PC-3 (cell line): ENCODE results near the gene CEACAM4. TPM values are rescaled to one million over a fixed set of nuclear protein-coding genes. Genes with fewer than 3 reads are reported as not detected.
"Not testable (repeated sequence)": the region's sequence is repeated elsewhere in the genome, so short reads cannot be mapped to it uniquely, and the experiment has no call there.

Source experiments
- ATAC-seq: fragments of 200-7000 bp; cut with Tn5 transposase; 2 replicates; pipeline ENCODE4 v1.9.1; 2020; ENCODE audit warnings: mild to moderate bottlenecking, moderate library complexity
- BruUV-seq: library from RNA; stranded (reverse); fragments of 400-500 nt; replicated peaks from 2 replicates; lab custom pipeline; 2021; lab: Mats Ljungman, UMichigan
- CTCF ChIA-PET: fragments of 300-600 bp; sonication (Branson Sonifier 250); formaldehyde crosslinking; loops from one replicate; lab custom pipeline; 2022; ENCODE audit warnings: antibody characterized with exemption; lab: Charles Lee
- POLR2A ChIA-PET: fragments of 300-600 bp; sonication (Branson Sonifier 250); formaldehyde crosslinking; loops from one replicate; lab custom pipeline; 2022; ENCODE audit warnings: antibody characterized with exemption; ENCODE audit not compliant: unreplicated experiment; lab: Charles Lee
- DNase-seq: peaks from one replicate; pipeline ENCODE4 v3.0.0-alpha.2; 2015
- H2AFZ ChIP-seq: fragments of 300-600 bp; sonication (generic); 2 replicates; pipeline ENCODE4 v1.6.0; 2016; ENCODE audit warnings: antibody characterized with exemption, low read length
- H3F3A ChIP-seq: fragments of 300-600 bp; sonication (generic); one replicate; pipeline ENCODE4 v1.6.0; 2017; ENCODE audit warnings: antibody characterized with exemption, low read length, control low read depth, mild to moderate bottlenecking; ENCODE audit not compliant: unreplicated experiment
- H3K27ac ChIP-seq: fragments of 300-600 bp; sonication (generic); 2 replicates; pipeline ENCODE4 v1.5.1; 2016; ENCODE audit warnings: mild to moderate bottlenecking, low read length
- H3K27me3 ChIP-seq: fragments of 300-600 bp; sonication (generic); 2 replicates; pipeline ENCODE4 v1.6.1; 2016; ENCODE audit warnings: low read length, mixed read lengths
- H3K36me3 ChIP-seq: fragments of 300-600 bp; sonication (generic); 2 replicates; pipeline ENCODE4 v1.6.1; 2016; ENCODE audit warnings: low read depth, mixed run types, low read length, mixed read lengths
- H3K4me1 ChIP-seq: fragments of 300-600 bp; sonication (generic); 2 replicates; pipeline ENCODE4 v1.5.1; 2016; ENCODE audit warnings: low read length; ENCODE audit not compliant: insufficient read depth
- H3K4me2 ChIP-seq: fragments of 300-600 bp; sonication (generic); 2 replicates; pipeline ENCODE4 v1.6.0; 2016; ENCODE audit warnings: low read length
- H3K4me3 ChIP-seq: fragments of 300-600 bp; sonication (generic); 2 replicates; pipeline ENCODE4 v1.5.1; 2016; ENCODE audit warnings: mild to moderate bottlenecking, low read length, mixed read lengths
- H3K79me2 ChIP-seq: fragments of 300-600 bp; sonication (generic); 2 replicates; pipeline ENCODE4 v1.6.1; 2017; ENCODE audit warnings: low read length, mixed read lengths
- H3K9ac ChIP-seq: fragments of 300-600 bp; sonication (generic); 2 replicates; pipeline ENCODE4 v1.6.0; 2016; ENCODE audit warnings: mild to moderate bottlenecking, low read length
- H3K9me2 ChIP-seq: fragments of 300-600 bp; sonication (generic); replicated peaks from 2 replicates; pipeline ENCODE4 v1.6.1; 2016; ENCODE audit warnings: mixed run types, low read length, mixed read lengths
- H3K9me3 ChIP-seq: fragments of 300-600 bp; sonication (generic); 2 replicates; pipeline ENCODE4 v1.6.1; 2016; ENCODE audit warnings: low read length, mixed read lengths
- H4K20me1 ChIP-seq: fragments of 300-600 bp; sonication (generic); 2 replicates; pipeline ENCODE4 v1.6.1; 2016; ENCODE audit warnings: low read length, mixed read lengths
- CTCF ChIP-seq: fragments of 300-600 bp; sonication (generic); conservative IDR thresholded peaks from 2 replicates; pipeline ENCODE4 v1.5.1; 2017; ENCODE audit warnings: antibody characterized with exemption, low read depth, mild to moderate bottlenecking, low read length
- EZH2 ChIP-seq: fragments of 300-600 bp; sonication (generic); IDR thresholded peaks from one replicate; pipeline ENCODE4 v1.6.1; 2017; ENCODE audit warnings: antibody characterized with exemption, mild to moderate bottlenecking, low read length; ENCODE audit not compliant: unreplicated experiment
- EZH2phosphoT487 ChIP-seq: fragments of 300-600 bp; sonication (generic); IDR thresholded peaks from 2 replicates; pipeline ENCODE4 v1.6.1; 2018; ENCODE audit warnings: mild to moderate bottlenecking, antibody characterized with exemption, low read length, borderline replicate concordance
- intact Hi-C: fragments of 100-400 bp; cut with micrococcal nuclease; formaldehyde crosslinking; loops from 2 replicates; pipeline ENCODE4 v1.9.0; 2023
- total RNA-seq: library from RNA; depleted of rRNA; stranded (reverse); fragments of >200 nt; gene quantifications from 2 replicates; pipeline ENCODE4 v1.2.3, GENCODE V29; 2014

Gene CEACAM4
- total RNA-seq, 1 experiment from 2014 or later: not detected

GRCh38 chr19:41668315-41668714 is 41.4 kb upstream of the CEACAM4 start:
- CTCF ChIA-PET: no interaction called here

GRCh38 chr19:41666075-41666474 is 39.2 kb upstream of the CEACAM4 start:
- no peak for ATAC-seq
- ChIA-PET POLR2A (no interaction called here), CTCF (no interaction called here)
- no peaks in the 10 kb centered on the region for H3K36me3 ChIP-seq
- no peaks in the 10 kb centered on the region for H4K20me1 ChIP-seq
- H3K79me2 ChIP-seq: no peaks in the 10 kb centered on the region
- no peaks in the 10 kb centered on the region for H3K4me1 ChIP-seq
- TF ChIP-seq EZH2: no peak
- no peak for TF ChIP-seq CTCF
- TF ChIP-seq EZH2phosphoT487: no peak
- DNase-seq: no peak
- intact Hi-C loops: no loop called here
- no peak overlapping the region for H3K9ac ChIP-seq
- H2AFZ ChIP-seq: no peak overlapping the region
- peaks cover 5% of the 10 kb centered on the region; the same call in 1 of the 2 replicates for H3K9me3 ChIP-seq
- no peak overlapping the region for H3K27ac ChIP-seq
- H3F3A ChIP-seq: no peaks in the 10 kb centered on the region
- no peak overlapping the region for H3K4me2 ChIP-seq
- H3K27me3 ChIP-seq: peaks cover 10% of the 10 kb centered on the region
- BruUV-seq: no TSS peak
- H3K9me2 ChIP-seq: no peaks in the 10 kb centered on the region
- no peak overlapping the region for H3K4me3 ChIP-seq

More at GRCh38 chr19:41668315-41668714, 41.4 kb upstream of the CEACAM4 start:
- Histone ChIP-seq H3K9me3 (peaks cover 5% of the 10 kb centered on the region; the same call in 1 of the 2 replicates), H4K20me1 (no peaks in the 10 kb centered on the region), H3K9ac (no peak overlapping the region), H3K27ac (no peak overlapping the region), H2AFZ (no peak overlapping the region), H3K4me3 (no peak overlapping the region), H3K36me3 (no peaks in the 10 kb centered on the region), H3K9me2 (no peaks in the 10 kb centered on the region), H3K4me1 (no peaks in the 10 kb centered on the region), H3K4me2 (no peak overlapping the region), H3F3A (no peaks in the 10 kb centered on the region), H3K27me3 (peaks cover 28% of the 10 kb centered on the region), H3K79me2 (no peaks in the 10 kb centered on the region)
- no peak for ATAC-seq
- intact Hi-C loops: no loop called here
- POLR2A ChIA-PET: no interaction called here
- TF ChIP-seq CTCF: no peak
- no peak for TF ChIP-seq EZH2
- TF ChIP-seq EZH2phosphoT487: no peak
- no TSS peak for BruUV-seq
- DNase-seq: no peak

- no peak for ATAC-seq
- Histone ChIP-seq H3K9me2 (no peaks in the 10 kb centered on the region), H3K79me2 (no peaks in the 10 kb centered on the region), H3K4me1 (no peaks in the 10 kb centered on the region), H3F3A (no peaks in the 10 kb centered on the region), H3K4me2 (no peak overlapping the region), H3K9ac (no peak overlapping the region), H3K36me3 (no peaks in the 10 kb centered on the region), H4K20me1 (no peaks in the 10 kb centered on the region), H2AFZ (no peak overlapping the region), H3K27ac (no peak overlapping the region), H3K4me3 (no peak overlapping the region), H3K27me3 (peaks cover 6% of the 10 kb centered on the region), H3K9me3 (no peaks in the 10 kb centered on the region)
- intact Hi-C loops: no loop called here
- no TSS peak for BruUV-seq
- ChIA-PET POLR2A (no interaction called here), CTCF (no interaction called here)
- DNase-seq: no peak
- TF ChIP-seq EZH2phosphoT487 (no peak), CTCF (no peak), EZH2 (no peak)
These were observed 30.3 kb upstream of the CEACAM4 start for GRCh38 chr19:41657157-41657556.

- CTCF ChIA-PET, POLR2A ChIA-PET, intact Hi-C loops: not testable (repeated sequence)
These were observed 29.9 kb upstream of the CEACAM4 start for GRCh38 chr19:41656756-41657155.

More at GRCh38 chr19:41656756-41657155, 29.9 kb upstream of the CEACAM4 start:
- H3K36me3 ChIP-seq, H3K9me3 ChIP-seq, H3K9ac ChIP-seq, H3K9me2 ChIP-seq, H3K4me1 ChIP-seq, H3K27ac ChIP-seq, H4K20me1 ChIP-seq, H3K79me2 ChIP-seq, H3K4me2 ChIP-seq, BruUV-seq, ATAC-seq, DNase-seq, H3K27me3 ChIP-seq, H2AFZ ChIP-seq, H3K4me3 ChIP-seq, H3F3A ChIP-seq: not testable (repeated sequence)
